ENCODE measurements around the gene APPL2.
"Not testable (repeated sequence)": the region's sequence is repeated elsewhere in the genome, so short reads cannot be mapped to it uniquely, and the experiment has no call there.

The APPL2 gene

GRCh38 chr12:105257321-105257728 is 21.4 kb upstream of the APPL2 start:
- TF ChIP-seq, protein P1, sequence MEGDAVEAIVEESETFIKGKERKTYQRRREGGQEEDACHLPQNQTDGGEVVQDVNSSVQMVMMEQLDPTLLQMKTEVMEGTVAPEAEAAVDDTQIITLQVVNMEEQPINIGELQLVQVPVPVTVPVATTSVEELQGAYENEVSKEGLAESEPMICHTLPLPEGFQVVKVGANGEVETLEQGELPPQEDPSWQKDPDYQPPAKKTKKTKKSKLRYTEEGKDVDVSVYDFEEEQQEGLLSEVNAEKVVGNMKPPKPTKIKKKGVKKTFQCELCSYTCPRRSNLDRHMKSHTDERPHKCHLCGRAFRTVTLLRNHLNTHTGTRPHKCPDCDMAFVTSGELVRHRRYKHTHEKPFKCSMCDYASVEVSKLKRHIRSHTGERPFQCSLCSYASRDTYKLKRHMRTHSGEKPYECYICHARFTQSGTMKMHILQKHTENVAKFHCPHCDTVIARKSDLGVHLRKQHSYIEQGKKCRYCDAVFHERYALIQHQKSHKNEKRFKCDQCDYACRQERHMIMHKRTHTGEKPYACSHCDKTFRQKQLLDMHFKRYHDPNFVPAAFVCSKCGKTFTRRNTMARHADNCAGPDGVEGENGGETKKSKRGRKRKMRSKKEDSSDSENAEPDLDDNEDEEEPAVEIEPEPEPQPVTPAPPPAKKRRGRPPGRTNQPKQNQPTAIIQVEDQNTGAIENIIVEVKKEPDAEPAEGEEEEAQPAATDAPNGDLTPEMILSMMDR (IDR thresholded peaks at IDR 0.05; ENCODE audit: poor library complexity, severe bottlenecking), result no peak
- Histone ChIP-seq H3K9me3 (ENCODE audit: severe bottlenecking) (no peaks in the 10 kb centered on the region), H3K27ac (ENCODE audit: poor library complexity, severe bottlenecking) (peak overlapping the region; percentile 90), H3K4me1 (ENCODE audit: insufficient read depth, poor library complexity, severe bottlenecking) (peaks cover 40% of the 10 kb centered on the region), H3K27me3 (ENCODE audit: insufficient read depth, poor library complexity, severe bottlenecking) (no peaks in the 10 kb centered on the region), H3K36me3 (ENCODE audit: low read depth) (no peaks in the 10 kb centered on the region), H3K4me3 (ENCODE audit: severe bottlenecking) (no peak overlapping the region)
- DNase-seq (ENCODE audit: low spot score) (no peak), ATAC-seq (ENCODE audit: low read depth) (peak; percentile 69)

- no peak for DNase-seq (ENCODE audit: low spot score)
- no peak overlapping the region for H3K4me3 ChIP-seq (ENCODE audit: severe bottlenecking)
- peak overlapping the region; percentile 90 for H3K27ac ChIP-seq (ENCODE audit: poor library complexity, severe bottlenecking)
- ATAC-seq (ENCODE audit: low read depth), result peak; percentile 35; the same call in 2 of the 3 replicates
- TF ChIP-seq, protein P1 (IDR thresholded peaks at IDR 0.05; ENCODE audit: poor library complexity, severe bottlenecking), result no peak
- no peaks in the 10 kb centered on the region for H3K27me3 ChIP-seq (ENCODE audit: insufficient read depth, poor library complexity, severe bottlenecking)
- peaks cover 40% of the 10 kb centered on the region for H3K4me1 ChIP-seq (ENCODE audit: insufficient read depth, poor library complexity, severe bottlenecking)
- H3K36me3 ChIP-seq (ENCODE audit: low read depth), result no peaks in the 10 kb centered on the region
- no peaks in the 10 kb centered on the region for H3K9me3 ChIP-seq (ENCODE audit: severe bottlenecking)
Measured at GRCh38 chr12:105256921-105257320, 20.9 kb upstream of the APPL2 start.

GRCh38 chr12:105256431-105256830 is 20.5 kb upstream of the APPL2 start:
- not testable (repeated sequence) for H3K9me3 ChIP-seq (ENCODE audit: severe bottlenecking); H3K36me3 ChIP-seq (ENCODE audit: low read depth); H3K4me3 ChIP-seq (ENCODE audit: severe bottlenecking); ATAC-seq (ENCODE audit: low read depth); H3K27me3 ChIP-seq (ENCODE audit: insufficient read depth, poor library complexity, severe bottlenecking); DNase-seq (ENCODE audit: low spot score)
- Histone ChIP-seq H3K27ac (ENCODE audit: poor library complexity, severe bottlenecking) (peak overlapping the region; percentile 90), H3K4me1 (ENCODE audit: insufficient read depth, poor library complexity, severe bottlenecking) (peaks cover 40% of the 10 kb centered on the region)

GRCh38 chr12:105256011-105256410 is 20.0 kb upstream of the APPL2 start:
- no peak for DNase-seq (ENCODE audit: low spot score)
- no peaks in the 10 kb centered on the region for H3K9me3 ChIP-seq (ENCODE audit: severe bottlenecking)
- H3K27ac ChIP-seq (ENCODE audit: poor library complexity, severe bottlenecking), result peak overlapping the region; percentile 90
- no peaks in the 10 kb centered on the region for H3K27me3 ChIP-seq (ENCODE audit: insufficient read depth, poor library complexity, severe bottlenecking)
- H3K36me3 ChIP-seq (ENCODE audit: low read depth), result no peaks in the 10 kb centered on the region
- TF ChIP-seq, protein P1 (IDR thresholded peaks at IDR 0.05; ENCODE audit: poor library complexity, severe bottlenecking), result no peak
- no peak for ATAC-seq (ENCODE audit: low read depth)
- no peak overlapping the region for H3K4me3 ChIP-seq (ENCODE audit: severe bottlenecking)
- H3K4me1 ChIP-seq (ENCODE audit: insufficient read depth, poor library complexity, severe bottlenecking), result peaks cover 40% of the 10 kb centered on the region

DNA sequence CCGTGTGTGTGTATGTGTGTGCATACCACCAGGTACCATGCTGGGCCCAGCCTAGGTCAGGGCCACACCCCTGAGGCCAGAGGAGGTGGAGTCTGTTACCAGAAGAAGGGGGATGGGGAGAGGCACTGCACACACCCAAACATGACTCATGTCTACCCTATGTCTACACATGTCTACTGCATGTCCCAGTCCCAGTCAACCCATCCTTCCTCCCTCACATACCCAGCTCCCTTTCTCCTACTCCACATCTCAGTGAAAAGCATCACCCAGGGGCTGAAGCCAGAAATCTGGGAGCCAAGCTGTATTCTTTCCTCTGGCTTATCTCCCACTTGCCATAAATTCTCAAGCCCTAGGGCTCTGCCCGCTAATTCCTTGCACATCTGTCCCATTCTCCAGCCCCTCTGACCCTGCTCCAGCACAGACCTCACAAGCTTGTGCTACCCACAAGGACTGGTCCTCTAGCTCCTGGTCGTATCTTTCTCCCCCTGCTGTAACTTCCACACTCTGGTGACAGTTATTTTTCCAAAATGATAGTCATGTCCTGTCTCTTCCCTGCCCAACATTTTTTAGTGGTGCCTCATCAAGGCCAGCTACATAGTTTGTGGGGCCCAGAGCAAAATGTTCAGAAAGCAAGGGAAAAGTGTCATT is 18.0 kb upstream of the APPL2 start:
- Histone ChIP-seq H3K36me3 (ENCODE audit: low read depth) (no peaks in the 10 kb centered on the region), H3K4me3 (ENCODE audit: severe bottlenecking) (no peak overlapping the region), H3K27me3 (ENCODE audit: insufficient read depth, poor library complexity, severe bottlenecking) (no peaks in the 10 kb centered on the region), H3K9me3 (ENCODE audit: severe bottlenecking) (no peaks in the 10 kb centered on the region), H3K4me1 (ENCODE audit: insufficient read depth, poor library complexity, severe bottlenecking) (peaks cover 40% of the 10 kb centered on the region), H3K27ac (ENCODE audit: poor library complexity, severe bottlenecking) (peak overlapping the region; percentile 90)
- peak; percentile 56 for DNase-seq (ENCODE audit: low spot score)
- ATAC-seq (ENCODE audit: low read depth), result peak; percentile 83
- TF ChIP-seq, protein P1 (IDR thresholded peaks at IDR 0.05; ENCODE audit: poor library complexity, severe bottlenecking), result no peak
